ENCODE measurements around the gene NRXN3.

- TF ChIP-seq CTCF (conservative IDR thresholded peaks at IDR 0.05; ENCODE audit: low read depth, low read length) (no peak), EZH2 (IDR thresholded peaks at IDR 0.05; ENCODE audit: low read length, unreplicated experiment) (no peak)
Measured at GRCh38 chr14:79742142-79742541, 1572.0 kb downstream of the NRXN3 start.
